ENCODE results near the gene LMCD1.

Gene LMCD1

DNA sequence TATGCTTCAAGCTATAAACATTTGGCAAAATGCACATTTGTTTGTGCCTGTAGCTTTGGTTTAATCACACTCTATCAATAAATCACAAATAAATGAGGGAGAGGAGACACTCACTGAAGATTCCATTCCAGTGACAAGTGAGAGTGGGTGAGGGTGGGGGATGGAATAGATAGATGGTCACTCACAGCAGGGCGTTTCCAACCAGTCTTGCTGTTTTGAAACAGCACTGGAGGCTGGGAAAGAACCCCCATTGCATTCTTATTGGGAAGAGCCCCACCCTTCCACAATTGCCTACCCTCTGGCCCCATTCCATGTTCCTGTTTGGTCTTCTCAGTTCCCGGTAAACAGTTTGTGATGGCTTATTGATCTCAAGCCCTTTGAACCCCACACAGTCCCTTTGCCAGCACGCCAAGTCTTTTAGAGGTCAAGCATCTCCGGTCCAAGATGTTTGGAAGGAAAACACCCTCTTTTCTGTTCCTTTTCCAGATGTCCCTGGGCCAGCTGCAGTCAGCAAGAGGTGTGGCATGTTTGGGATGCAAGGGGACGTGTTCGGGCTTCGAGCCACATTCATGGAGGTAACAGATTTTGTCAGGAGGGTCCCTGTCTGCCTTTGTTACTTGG lies 30.7 kb downstream of the LMCD1 start:
- DNase-seq = no peak

DNA sequence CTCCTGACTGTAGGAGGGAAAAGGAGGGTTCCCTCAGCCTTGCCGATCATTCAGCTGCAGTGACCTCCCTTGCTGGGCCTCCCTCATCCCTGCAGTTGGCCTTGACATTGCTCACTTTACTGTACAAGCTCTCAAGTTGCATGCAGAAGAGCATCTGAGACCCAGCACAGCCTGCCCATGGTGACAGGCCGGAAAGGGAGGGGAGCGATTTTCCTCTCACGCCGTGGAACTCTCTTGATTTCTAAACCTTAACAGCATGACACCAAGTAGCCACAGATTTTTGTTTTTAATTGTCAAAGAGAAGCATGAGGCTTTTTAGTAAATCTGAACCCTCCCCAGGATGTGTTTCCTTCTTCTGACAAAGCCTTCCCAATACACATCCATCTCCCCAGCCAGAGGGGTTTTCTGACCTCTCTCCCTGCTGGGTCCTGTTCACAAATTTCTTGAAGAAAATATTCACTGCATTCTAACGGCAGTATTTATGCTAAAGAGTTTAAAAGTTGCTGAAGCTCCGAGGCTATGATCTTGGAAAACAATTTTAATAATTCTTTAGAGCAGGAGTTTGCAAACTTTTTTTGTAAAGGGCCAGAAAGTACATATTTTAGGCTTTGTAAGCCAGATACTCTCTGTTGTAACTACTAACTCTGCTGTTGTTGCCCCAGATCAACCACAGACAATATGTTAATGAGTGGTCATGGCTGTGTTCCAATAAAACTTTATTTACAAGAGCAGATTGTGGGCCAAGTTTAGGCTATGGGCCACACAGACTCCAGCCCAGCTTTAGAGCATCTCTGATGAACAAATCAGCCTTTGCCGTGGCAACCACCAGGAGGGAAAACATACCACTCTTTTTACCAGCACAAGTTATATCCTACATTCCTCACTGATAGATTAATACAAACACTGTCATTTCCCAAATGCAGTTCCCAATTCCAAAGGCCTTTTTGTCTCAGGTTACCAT lies 34.8 kb downstream of the LMCD1 start:
- no peak for DNase-seq

DNA sequence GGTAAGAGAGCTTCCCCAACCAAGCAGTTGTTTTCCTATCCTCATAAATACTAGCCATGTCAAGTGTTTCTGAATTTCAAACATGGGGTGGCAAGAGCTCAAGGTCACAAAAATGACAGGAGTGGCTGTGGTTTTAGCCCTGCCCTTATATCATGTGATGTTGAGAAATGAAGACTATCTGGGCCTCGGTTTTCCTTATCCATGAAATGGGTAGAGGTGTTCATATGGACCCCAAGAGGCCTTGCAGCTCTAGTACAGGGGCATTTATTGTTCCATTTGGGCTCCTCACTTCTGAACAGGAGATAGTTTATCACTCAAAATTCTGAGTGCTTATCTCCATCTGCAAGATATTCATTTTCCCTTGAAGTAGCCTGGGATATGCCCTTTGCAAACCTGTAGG lies 35.8 kb downstream of the LMCD1 start:
- no peak for DNase-seq

DNA sequence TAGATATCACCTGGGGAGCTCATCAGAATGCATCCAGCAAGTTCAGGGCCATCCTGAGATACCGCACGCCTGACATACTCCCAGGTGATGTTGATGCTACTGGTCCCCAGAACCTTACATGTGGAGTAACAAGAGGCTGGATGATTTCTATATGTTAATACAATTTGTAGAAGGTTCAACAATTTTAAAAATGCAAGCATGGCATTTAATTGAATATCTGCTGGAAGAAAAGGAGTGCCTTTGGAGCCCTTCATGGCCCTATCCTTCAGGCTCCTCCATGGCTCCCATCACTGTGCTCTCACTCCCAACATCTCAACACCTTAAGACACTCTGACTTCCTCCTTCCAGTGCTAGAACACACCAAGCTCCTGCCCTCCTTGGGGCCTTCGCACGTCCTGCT lies 36.6 kb downstream of the LMCD1 start:
- no peak for DNase-seq

DNA sequence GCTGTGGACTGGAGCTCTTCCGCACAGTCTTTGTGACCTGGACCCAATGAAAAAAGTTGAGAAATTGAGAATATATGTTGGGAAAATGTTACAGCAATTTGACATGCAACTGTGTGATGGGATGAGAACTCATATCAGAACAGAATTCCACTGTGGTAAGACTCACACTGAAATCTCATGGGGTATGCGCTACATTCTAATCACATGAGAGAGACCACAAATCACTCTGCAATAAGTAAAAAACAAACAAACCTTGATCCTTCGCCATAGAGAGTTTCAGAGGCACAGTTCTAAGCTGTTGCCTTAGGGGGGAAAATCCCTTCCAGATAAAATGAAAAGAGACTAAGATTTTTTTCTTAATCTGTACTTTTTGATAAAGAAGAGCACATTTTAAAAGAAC lies 37.3 kb downstream of the LMCD1 start:
- no peak for DNase-seq

DNA sequence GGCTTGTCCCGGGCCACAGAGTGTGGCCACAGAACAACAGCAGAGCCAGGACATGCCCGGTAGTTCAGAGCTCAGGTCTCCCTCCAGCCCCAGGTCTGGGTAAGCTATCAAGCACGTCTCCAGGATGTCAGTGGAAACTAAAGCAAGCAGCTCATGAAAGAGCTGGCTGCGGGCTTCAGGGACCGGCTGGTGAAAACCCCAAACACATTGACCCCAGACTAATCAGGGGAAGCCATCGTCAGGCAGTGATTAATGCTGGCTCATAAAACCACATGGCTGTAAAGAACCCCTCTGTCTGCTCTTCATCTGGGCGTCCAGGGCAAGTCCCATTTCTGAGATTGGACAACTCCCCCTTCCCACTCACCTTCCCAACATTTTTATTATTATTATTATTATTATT lies 37.8 kb downstream of the LMCD1 start:
- DNase-seq = no peak

DNA sequence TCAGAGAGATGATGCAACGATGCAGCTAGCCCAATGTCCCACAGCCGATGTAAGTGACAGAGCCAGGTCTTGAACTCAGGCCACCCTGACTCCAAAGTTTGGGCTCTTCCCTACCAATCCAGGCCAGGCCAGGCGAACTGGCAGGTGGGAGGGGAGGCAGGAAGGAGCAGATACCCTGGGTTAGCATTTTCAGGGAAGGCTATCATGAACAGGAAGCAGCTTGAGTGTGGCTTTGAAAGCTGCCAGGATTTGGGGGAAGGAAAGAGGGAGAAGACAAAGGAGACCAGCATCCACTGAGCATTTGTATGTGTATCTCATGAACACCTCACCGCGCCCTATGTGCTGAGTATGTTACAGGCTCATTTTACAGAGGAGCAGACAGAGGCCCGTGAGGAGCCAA lies 38.8 kb downstream of the LMCD1 start:
- DNase-seq = no peak

DNA sequence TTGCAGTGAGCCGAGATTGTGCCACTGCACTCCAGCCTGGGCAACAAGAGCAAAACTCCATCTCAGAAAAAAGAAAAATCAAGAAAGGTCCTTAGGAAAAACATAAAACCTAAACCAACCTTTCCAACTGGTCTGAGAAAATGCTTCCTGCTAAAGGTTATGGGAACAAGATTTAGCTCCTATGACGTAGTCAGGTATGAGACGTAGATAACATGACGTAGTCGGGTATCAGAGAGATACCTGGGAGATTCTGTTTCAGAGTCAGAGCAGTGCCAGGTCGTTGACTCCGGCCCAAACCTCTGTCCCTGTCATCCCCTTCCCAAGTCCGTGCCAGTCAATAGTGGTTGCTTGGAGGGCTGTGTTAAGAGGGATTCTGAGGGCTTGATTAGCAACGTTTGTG lies 39.9 kb downstream of the LMCD1 start:
- DNase-seq = no peak

DNA sequence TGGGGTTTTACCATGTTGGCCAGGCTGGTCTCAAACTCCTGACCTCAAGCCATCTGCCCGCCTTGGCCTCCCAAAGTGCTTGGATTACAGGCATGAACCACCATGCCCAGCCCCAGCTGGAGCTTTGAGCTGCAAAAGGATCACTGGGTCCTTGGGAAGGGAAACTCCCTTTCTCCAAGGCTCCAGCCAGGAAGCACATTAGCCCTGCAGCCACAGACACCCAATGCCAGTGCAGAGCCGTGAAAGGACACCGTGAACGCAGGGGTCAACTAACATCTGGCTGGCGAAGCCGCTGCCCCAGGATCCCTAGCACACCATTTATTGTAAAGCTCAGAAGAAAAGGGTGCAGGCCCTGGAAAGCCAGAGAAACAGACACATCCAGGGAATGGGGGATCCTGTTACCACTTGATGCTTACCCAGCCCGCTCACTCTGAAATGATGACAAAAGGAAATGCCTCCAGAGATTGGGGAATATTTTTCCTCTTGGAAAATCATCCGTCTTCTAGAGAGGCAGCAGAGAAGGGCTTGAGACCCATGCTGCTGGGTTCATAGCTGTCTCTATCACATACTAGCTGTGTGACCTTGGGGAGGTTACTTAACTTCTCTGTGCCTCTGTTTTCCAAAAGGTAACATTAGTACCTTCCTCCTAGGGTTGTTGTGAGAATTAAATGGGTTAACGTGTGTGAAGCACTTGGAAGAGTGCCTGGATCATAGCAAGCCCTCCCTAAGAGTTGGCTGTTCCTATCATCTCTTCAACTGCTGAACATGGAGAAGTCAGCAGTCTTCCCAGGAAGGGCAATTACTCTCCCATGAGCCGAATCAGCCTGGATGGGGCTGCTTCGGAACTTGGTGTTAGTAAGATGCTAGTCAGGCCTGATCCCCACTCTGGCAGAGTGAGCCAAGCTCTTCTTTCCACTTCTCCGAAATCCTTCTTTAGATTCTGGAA lies 40.8 kb downstream of the LMCD1 start:
- no peak for DNase-seq

DNA sequence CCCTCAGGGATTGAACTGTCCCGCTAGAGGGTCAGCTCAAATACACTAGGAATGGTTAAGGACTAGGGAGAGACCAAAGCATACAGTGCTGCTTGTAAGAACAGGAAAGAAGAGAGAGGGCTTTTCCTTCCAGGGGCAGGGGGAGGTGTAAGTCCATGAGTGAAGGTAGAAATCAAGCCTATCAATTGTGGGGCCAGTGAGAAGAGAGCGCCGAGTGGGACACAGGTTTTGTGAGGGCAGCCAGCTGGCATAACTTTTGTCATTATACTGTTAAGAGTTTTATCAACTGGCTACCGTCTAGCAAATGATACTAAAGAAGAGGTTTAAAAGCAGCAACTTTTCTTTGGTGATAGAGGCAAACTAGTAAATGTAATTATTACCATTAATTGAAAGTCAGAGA lies 45.0 kb downstream of the LMCD1 start:
- DNase-seq = no peak

DNA sequence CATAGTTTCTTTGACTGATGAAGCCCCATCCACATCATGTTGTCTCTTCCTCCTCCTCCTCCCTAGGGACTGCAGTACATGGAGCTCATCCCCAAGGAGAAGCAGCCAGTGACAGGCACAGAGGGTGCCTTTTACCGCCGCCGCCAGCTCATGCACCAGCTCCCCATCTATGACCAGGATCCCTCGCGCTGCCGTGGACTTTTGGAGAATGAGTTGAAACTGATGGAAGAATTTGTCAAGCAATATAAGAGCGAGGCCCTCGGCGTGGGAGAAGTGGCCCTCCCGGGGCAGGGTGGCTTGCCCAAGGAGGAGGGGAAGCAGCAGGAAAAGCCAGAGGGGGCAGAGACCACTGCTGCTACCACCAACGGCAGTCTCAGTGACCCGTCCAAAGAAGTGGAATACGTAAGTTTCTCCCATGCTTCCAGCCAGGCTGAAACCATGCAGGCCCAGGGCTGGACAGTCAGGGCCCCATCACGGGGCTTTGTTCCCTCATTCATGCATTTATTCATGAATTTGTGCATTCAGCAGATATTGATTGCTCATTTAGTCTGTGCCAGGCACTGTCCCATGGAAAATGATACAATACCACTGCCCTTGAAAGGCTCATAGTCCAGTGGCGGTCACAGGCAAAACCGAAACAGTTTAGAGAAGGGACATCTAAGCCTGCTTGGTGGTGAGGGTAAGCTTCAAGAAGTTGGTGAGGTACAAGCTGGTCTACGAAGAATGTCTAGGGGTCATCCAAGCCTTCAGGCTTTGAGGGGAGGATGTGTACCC lies 47.1 kb downstream of the LMCD1 start:
- DNase-seq = peak in 1 of 56 donors; percentile 12

DNA sequence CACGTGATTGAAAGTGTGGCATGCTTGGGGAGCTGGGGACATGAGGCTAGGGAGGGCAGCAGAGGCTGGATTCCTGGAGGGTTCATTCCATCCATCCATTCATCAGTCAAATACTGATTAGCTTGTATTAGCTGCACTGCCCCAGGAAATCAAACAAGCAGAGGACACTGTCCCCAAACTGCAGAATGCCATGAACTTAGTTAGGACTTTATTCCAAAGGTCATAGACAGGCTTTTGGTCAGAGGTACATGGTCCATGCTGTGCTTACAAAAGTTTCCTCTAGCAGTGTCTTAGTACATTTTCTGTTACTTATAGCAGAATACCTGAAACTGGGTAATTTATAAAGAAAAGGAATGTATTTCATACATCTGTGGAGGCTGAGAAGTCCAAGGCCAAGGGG lies 47.7 kb downstream of the LMCD1 start:
- no peak for DNase-seq

DNA sequence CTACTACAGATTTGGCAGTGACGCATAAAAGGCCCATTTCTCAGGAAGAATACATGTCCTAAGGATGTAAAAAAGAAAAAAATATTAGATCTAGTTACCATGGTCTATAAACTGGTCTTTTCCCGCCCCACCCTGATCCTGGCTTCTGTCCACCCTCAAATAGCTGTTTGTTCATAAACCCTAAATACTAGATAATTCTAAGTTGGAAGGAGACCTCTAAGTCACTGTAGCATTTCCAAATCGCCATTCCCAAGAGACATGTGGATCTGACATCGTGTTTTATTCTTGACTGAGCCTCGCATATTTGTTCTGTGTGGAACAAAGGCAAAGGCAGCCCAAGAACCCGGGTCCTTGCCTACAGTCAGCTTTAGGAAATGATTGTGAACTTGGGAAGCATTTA lies 49.0 kb downstream of the LMCD1 start:
- no peak for DNase-seq

DNA sequence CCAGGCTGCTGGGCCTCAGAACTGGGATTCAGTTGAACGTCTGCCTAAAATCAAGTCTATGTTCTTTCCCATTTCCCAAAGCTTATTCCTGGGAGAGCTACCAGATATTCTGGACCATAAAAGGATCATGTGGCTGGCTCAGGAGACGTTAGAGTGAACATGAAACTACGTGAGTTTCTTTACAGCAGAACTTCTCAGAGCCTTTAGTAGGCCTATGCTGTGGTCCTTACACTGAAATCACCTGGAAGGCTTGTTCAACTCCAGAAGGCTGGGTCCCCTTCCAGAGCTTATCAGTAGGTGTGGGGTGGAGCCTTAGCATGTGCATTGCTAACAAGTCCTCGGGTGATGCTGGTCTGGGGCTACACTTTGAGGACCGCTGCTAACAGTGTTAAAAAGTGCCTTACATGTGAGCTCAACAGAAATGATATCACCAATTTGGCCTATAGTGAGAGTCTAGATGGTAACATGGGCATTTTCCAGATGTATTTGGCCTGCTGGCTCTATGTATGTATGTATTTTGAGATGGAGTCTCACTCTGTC lies 50.7 kb downstream of the LMCD1 start:
- no peak for DNase-seq

DNA sequence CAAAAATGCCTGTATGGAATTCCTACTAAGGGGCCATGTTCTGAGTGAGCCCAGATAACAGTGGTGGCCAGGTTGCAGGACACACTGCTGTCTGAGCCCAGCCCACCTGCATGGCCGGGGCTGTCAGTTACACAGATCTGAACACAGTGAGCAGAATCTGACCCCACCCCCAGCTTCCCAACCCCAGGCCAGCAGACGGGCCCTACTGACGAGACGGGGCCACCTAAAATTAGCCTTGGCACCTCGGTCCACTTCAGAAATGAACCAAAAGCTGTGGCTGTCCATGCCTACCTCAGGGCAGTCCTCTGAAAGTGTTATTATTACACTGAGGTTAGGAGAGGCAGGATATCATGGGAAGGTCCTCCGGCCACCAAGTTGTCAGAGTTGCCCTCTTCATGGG lies 51.8 kb downstream of the LMCD1 start:
- no peak for DNase-seq

DNA sequence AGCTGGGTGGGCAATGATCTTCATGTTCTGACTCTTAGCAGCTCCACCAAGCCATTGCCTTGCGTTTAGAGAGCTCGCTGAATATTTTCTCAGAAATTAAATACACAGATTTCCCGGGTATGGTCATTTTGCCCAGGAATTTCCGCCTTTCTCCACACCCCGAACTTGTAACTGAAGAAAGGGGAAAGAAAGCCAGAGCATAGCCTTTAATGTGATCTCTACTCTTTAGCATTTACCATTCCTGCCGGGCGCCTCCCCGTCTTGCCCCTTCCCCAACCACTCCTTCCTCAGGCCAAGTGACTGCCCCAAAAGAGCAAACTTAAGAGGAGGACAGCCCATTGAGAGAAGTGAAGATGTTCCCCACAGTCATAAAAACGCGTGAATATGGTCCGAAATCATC lies 53.1 kb downstream of the LMCD1 start:
- no peak for DNase-seq

DNA sequence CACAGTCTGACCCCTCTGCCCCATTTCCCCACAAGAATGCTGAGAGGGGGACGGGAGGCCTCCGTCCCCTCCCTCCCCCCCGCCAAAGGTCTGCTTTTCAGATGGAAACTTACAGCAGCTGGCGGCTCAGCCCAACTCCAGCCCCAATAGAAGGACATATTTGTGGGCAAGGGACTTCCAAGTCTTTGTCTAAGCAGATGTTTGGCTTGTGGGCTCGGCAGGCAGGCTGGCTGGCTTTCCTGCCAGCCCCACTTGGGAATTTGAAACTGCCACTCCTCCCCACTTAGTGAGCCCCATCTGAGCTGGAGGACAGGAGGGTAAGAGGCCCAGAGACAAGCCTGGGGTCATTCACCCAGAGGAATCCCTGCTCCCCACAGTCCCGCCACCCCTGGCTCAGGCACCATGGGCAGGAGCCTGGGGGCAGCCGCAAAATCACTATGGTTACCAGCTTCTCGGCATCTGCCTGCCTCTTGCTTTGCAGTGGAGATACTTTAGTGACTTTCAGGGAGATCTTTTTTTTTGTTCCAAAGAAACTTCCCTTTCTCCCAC lies 53.6 kb downstream of the LMCD1 start:
- DNase-seq = peak in 1 of 56 donors; percentile 7

DNA sequence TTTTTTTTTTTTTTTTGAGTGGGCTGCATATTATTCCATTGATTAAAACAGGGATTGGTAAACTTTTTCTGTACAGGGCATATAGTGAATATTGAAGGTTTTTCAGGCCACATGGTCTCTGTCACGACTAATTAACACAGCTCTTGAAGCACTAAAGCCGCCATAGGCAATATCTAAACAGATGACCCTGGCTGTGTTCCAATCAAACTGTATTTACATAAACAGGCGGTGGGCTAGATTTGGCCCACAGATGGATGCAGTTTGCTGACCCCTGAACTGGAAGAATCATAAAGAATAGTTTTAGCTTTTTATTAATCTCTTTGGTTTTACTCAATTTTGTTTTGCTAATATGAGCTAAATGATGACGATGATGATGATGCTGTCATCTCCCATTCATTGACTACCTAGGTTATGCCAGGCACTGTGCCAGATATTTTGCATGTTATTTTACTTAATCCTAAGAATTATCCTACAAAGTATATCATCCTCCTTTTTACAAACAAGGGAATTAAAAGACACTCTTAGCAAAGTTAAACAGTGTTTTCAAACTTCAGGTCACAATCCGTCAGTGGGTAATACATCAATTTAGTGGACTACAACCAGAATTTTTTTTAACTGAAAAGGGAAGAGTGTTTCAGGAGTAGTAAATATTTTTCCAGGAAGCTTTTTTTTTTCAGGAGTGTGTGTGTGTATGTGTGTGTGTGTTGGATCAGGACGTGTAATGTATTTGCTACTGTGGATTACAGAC lies 54.3 kb downstream of the LMCD1 start:
- no peak for DNase-seq

DNA sequence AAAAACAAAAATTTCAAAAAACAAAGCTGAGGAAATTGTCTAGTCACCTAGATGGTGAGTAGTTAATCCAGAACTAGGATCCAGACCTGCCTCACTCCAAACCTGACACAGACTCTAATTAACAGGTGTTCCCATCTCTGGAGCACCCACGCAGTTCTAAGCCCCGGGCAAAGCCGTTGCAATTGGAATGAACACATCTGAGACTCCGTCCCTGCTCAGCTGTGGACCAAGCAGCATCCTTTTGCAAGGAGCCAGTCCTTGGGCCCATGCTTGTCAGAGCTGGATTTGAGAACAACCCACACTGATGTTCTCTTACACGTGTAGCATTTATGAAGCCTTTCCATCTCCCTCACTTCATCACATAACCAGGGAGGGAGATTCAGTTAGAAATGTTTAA lies 54.8 kb downstream of the LMCD1 start:
- DNase-seq = no peak

DNA sequence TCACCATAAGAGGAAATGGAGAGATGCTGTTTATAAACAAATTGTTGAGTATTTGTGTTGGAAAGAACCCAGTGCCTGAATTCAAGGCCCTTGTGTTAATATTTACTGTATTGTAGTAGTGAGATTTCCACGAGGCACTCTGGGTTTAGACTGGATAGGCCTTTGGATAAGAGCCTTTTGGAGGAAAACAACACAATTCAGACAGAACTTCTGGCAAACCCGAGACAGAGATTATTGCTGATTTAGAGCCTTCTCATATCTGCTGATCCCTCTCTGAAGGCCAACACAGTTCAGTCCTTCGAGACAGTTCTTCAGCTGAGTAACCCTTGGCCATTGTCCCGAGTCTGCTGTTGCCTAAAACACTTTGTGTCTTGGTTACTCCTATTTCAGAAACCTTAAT lies 55.7 kb downstream of the LMCD1 start:
- no peak for DNase-seq

Measured in nucleus accumbens (tissue), 56 donors.